BLaER1 (cell line): ENCODE results near the gene PANK4.

Source experiments
- H3K27ac ChIP-seq: shearing (Covaris generic); formaldehyde crosslinking; 2 replicates; pipeline ENCODE4 v1.8.1; 2022
- H3K27me3 ChIP-seq: shearing (Covaris generic); formaldehyde crosslinking; 2 replicates; pipeline ENCODE4 v1.8.1; 2022
- H3K36me3 ChIP-seq: shearing (Covaris generic); formaldehyde crosslinking; 2 replicates; pipeline ENCODE4 v1.8.1; 2022
- H3K4me1 ChIP-seq: shearing (Covaris generic); formaldehyde crosslinking; 2 replicates; pipeline ENCODE4 v1.8.1; 2022
- H3K4me2 ChIP-seq: shearing (Covaris generic); formaldehyde crosslinking; 2 replicates; pipeline ENCODE4 v1.8.1; 2022
- H3K4me3 ChIP-seq: shearing (Covaris generic); formaldehyde crosslinking; 2 replicates; pipeline ENCODE4 v1.8.1; 2022
- H3K9ac ChIP-seq: shearing (Covaris generic); formaldehyde crosslinking; 2 replicates; pipeline ENCODE4 v1.8.1; 2022
- H3K9me3 ChIP-seq: shearing (Covaris generic); formaldehyde crosslinking; 2 replicates; pipeline ENCODE4 v1.8.1; 2022
- H4K20me1 ChIP-seq: shearing (Covaris generic); formaldehyde crosslinking; 2 replicates; pipeline ENCODE4 v1.8.1; 2022
- Cebpa-rat ChIP-seq: shearing (Covaris generic); IDR thresholded peaks from 2 replicates; pipeline ENCODE4 v1.8.1; 2022

Gene PANK4

GRCh38 chr1:2502210-2502609 is 24.2 kb downstream of the PANK4 start:
- Histone ChIP-seq H4K20me1 (peaks cover 33% of the 10 kb centered on the region), H3K4me3 (no peak overlapping the region), H3K9me3 (no peaks in the 10 kb centered on the region), H3K36me3 (peaks cover 5% of the 10 kb centered on the region), H3K27me3 (no peaks in the 10 kb centered on the region), H3K9ac (0 out of 2 replicates have a peak overlapping the region, but pooled peaks have one; percentile 3), H3K27ac (peak overlapping the region; percentile 68), H3K4me1 (peaks cover 81% of the 10 kb centered on the region), H3K4me2 (peak overlapping the region; percentile 73)
- no peak for TF ChIP-seq Cebpa-rat

GRCh38 chr1:2501820-2502119 is 24.6 kb downstream of the PANK4 start:
- H3K36me3 ChIP-seq, result peaks cover under 1% of the 10 kb centered on the region; the same call in 1 of the 2 replicates
- H3K27ac ChIP-seq, result peak overlapping the region; percentile 68
- no peak overlapping the region for H3K4me3 ChIP-seq
- H3K9ac ChIP-seq, result 0 out of 2 replicates have a peak overlapping the region, but pooled peaks have one; percentile 3
- H3K9me3 ChIP-seq, result no peaks in the 10 kb centered on the region
- H3K27me3 ChIP-seq, result no peaks in the 10 kb centered on the region
- H4K20me1 ChIP-seq, result peaks cover 32% of the 10 kb centered on the region
- TF ChIP-seq Cebpa-rat, result no peak
- peaks cover 82% of the 10 kb centered on the region for H3K4me1 ChIP-seq
- peak overlapping the region; percentile 73 for H3K4me2 ChIP-seq

GRCh38 chr1:2501041-2501819 is 25.2 kb downstream of the PANK4 start:
- Histone ChIP-seq H3K27me3 (no peaks in the 10 kb centered on the region), H3K4me1 (peaks cover 82% of the 10 kb centered on the region), H3K4me2 (peak overlapping the region; percentile 73), H3K27ac (peak overlapping the region; percentile 68), H4K20me1 (peaks cover 32% of the 10 kb centered on the region), H3K36me3 (no peaks in the 10 kb centered on the region), H3K9ac (0 out of 2 replicates have a peak overlapping the region, but pooled peaks have one; percentile 3), H3K9me3 (no peaks in the 10 kb centered on the region), H3K4me3 (no peak overlapping the region)
- TF ChIP-seq Cebpa-rat, result no peak

GRCh38 chr1:2499986-2500596 is 26.3 kb downstream of the PANK4 start:
- Histone ChIP-seq H3K4me2 (peak overlapping the region; percentile 98), H3K4me1 (peaks cover 87% of the 10 kb centered on the region), H3K36me3 (no peaks in the 10 kb centered on the region), H3K4me3 (0 out of 2 replicates have a peak overlapping the region, but pooled peaks have one; percentile 5), H3K9me3 (no peaks in the 10 kb centered on the region), H3K9ac (peak overlapping the region; percentile 64; the same call in 1 of the 2 replicates), H3K27ac (peak overlapping the region; percentile 85), H3K27me3 (no peaks in the 10 kb centered on the region), H4K20me1 (peaks cover 21% of the 10 kb centered on the region)
- TF ChIP-seq Cebpa-rat, result no peak

- no peak overlapping the region for H3K9ac ChIP-seq
- H3K4me3 ChIP-seq, result no peak overlapping the region
- no peaks in the 10 kb centered on the region for H3K36me3 ChIP-seq
- H4K20me1 ChIP-seq, result peaks cover 12% of the 10 kb centered on the region
- H3K4me1 ChIP-seq, result peaks cover 88% of the 10 kb centered on the region
- peak overlapping the region; percentile 85 for H3K27ac ChIP-seq
- no peaks in the 10 kb centered on the region for H3K27me3 ChIP-seq
- no peak for TF ChIP-seq Cebpa-rat
- peak overlapping the region; percentile 98 for H3K4me2 ChIP-seq
- H3K9me3 ChIP-seq, result no peaks in the 10 kb centered on the region
Measured at GRCh38 chr1:2499260-2499659, 27.1 kb downstream of the PANK4 start.

- TF ChIP-seq Cebpa-rat, result no peak
- Histone ChIP-seq H3K27me3 (no peaks in the 10 kb centered on the region), H3K4me1 (peaks cover 89% of the 10 kb centered on the region), H3K27ac (peak overlapping the region; percentile 85), H3K4me3 (no peak overlapping the region), H3K9me3 (no peaks in the 10 kb centered on the region), H3K4me2 (peak overlapping the region; percentile 98), H3K9ac (no peak overlapping the region), H4K20me1 (peaks cover 9% of the 10 kb centered on the region; the same call in 1 of the 2 replicates), H3K36me3 (no peaks in the 10 kb centered on the region)
Measured at GRCh38 chr1:2498648-2499047, 27.7 kb downstream of the PANK4 start.

- no peaks in the 10 kb centered on the region for H3K27me3 ChIP-seq
- H3K4me1 ChIP-seq, result peaks cover 97% of the 10 kb centered on the region
- TF ChIP-seq Cebpa-rat, result no peak
- H3K27ac ChIP-seq, result peak overlapping the region; percentile 51
- H3K36me3 ChIP-seq, result no peaks in the 10 kb centered on the region
- H3K9ac ChIP-seq, result no peak overlapping the region
- peaks cover 9% of the 10 kb centered on the region; the same call in 1 of the 2 replicates for H4K20me1 ChIP-seq
- H3K4me2 ChIP-seq, result peak overlapping the region; percentile 98
- no peak overlapping the region for H3K4me3 ChIP-seq
- no peaks in the 10 kb centered on the region for H3K9me3 ChIP-seq
Measured at GRCh38 chr1:2497891-2498290, 28.5 kb downstream of the PANK4 start.

GRCh38 chr1:2496746-2497145 is 29.6 kb downstream of the PANK4 start:
- Histone ChIP-seq H3K4me3 (peak overlapping the region; percentile 19; the same call in 1 of the 2 replicates), H3K9ac (peak overlapping the region; percentile 65; the same call in 1 of the 2 replicates), H3K4me2 (peak overlapping the region; percentile 98)

GRCh38 chr1:2496087-2496622 is 30.2 kb downstream of the PANK4 start:
- Histone ChIP-seq H3K9me3 (no peaks in the 10 kb centered on the region), H3K9ac (peak overlapping the region; percentile 65), H3K27ac (peak overlapping the region; percentile 86), H3K4me1 (peaks cover 91% of the 10 kb centered on the region), H3K36me3 (no peaks in the 10 kb centered on the region), H3K27me3 (no peaks in the 10 kb centered on the region), H4K20me1 (peaks cover 9% of the 10 kb centered on the region; the same call in 1 of the 2 replicates), H3K4me2 (peak overlapping the region; percentile 98), H3K4me3 (peak overlapping the region; percentile 19; the same call in 1 of the 2 replicates)
- TF ChIP-seq Cebpa-rat, result no peak

More at GRCh38 chr1:2496746-2497145, 29.6 kb downstream of the PANK4 start:
- Histone ChIP-seq H3K4me1 (peaks cover 97% of the 10 kb centered on the region), H4K20me1 (peaks cover 9% of the 10 kb centered on the region; the same call in 1 of the 2 replicates), H3K27ac (peak overlapping the region; percentile 86), H3K27me3 (no peaks in the 10 kb centered on the region), H3K36me3 (no peaks in the 10 kb centered on the region), H3K9me3 (no peaks in the 10 kb centered on the region)
- no peak for TF ChIP-seq Cebpa-rat
